Rectal smooth muscle tissue (tissue), 1 donor: Measurements from ENCODE around the gene PTPRN.

ENCODE experiments used
- H3K27ac ChIP-seq: one replicate; pipeline ENCODE4 v1.7.0; 2013; ENCODE audit warnings: low read depth, low read length, inconsistent platforms
- H3K27me3 ChIP-seq: one replicate; pipeline ENCODE4 v1.7.0; 2013; ENCODE audit warnings: low read length; ENCODE audit not compliant: control insufficient read depth, insufficient read depth
- H3K36me3 ChIP-seq: one replicate; pipeline ENCODE4 v1.7.0; 2013; ENCODE audit warnings: low read length; ENCODE audit not compliant: control insufficient read depth, insufficient read depth
- H3K4me1 ChIP-seq: one replicate; pipeline ENCODE4 v1.7.0; 2013; ENCODE audit warnings: low read length; ENCODE audit not compliant: control insufficient read depth, insufficient read depth
- H3K4me3 ChIP-seq: one replicate; pipeline ENCODE4 v1.7.0; 2013; ENCODE audit warnings: low read length
- H3K9ac ChIP-seq: one replicate; pipeline ENCODE4 v1.7.0; 2013; ENCODE audit warnings: low read length

The PTPRN gene

GRCh38 chr2:219251656-219252055 is 57.5 kb downstream of the PTPRN start:
- H3K4me1 ChIP-seq: peaks cover 23% of the 10 kb centered on the region
- peak overlapping the region; percentile 81 for H3K4me3 ChIP-seq
- peaks cover 12% of the 10 kb centered on the region for H3K36me3 ChIP-seq
- no peaks in the 10 kb centered on the region for H3K27me3 ChIP-seq
- no peak overlapping the region for H3K9ac ChIP-seq
- H3K27ac ChIP-seq: no peak overlapping the region

GRCh38 chr2:219250049-219250781 is 59.0 kb downstream of the PTPRN start:
- H3K4me3 ChIP-seq: peak overlapping the region; percentile 3
- H3K27me3 ChIP-seq: no peaks in the 10 kb centered on the region
- H3K4me1 ChIP-seq: peaks cover 28% of the 10 kb centered on the region
- H3K27ac ChIP-seq: peak overlapping the region; percentile 84
- peaks cover 12% of the 10 kb centered on the region for H3K36me3 ChIP-seq
- H3K9ac ChIP-seq: peak overlapping the region; percentile 52

- Histone ChIP-seq H3K36me3 (peaks cover 12% of the 10 kb centered on the region), H3K4me1 (peaks cover 33% of the 10 kb centered on the region), H3K27ac (peak overlapping the region; percentile 84), H3K4me3 (peak overlapping the region; percentile 44), H3K9ac (peak overlapping the region; percentile 52), H3K27me3 (no peaks in the 10 kb centered on the region)
Measured at GRCh38 chr2:219249203-219249980, 59.8 kb downstream of the PTPRN start.

DNA sequence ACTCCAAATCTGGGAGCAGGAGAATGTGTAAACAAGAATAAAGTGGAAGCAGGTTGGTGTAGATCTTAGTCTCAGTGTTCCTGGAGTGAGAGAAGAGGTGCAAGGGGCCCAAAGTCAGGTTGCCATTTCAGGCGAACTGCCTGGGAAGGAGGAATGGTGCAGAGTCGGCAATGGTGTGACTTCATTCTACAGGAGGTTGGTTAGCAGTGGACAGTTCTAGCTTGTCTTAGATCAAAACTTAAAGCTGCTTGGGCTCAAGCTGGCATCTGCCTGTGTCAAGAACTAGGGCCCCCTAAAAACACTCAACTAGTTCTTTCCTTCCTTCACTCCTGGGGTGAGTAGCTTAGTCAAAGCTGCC is 60.4 kb downstream of the PTPRN start:
- H3K4me3 ChIP-seq: peak overlapping the region; percentile 44
- peak overlapping the region; percentile 84 for H3K27ac ChIP-seq
- peaks cover 12% of the 10 kb centered on the region for H3K36me3 ChIP-seq
- H3K4me1 ChIP-seq: peaks cover 33% of the 10 kb centered on the region
- H3K27me3 ChIP-seq: no peaks in the 10 kb centered on the region
- peak overlapping the region; percentile 52 for H3K9ac ChIP-seq

DNA sequence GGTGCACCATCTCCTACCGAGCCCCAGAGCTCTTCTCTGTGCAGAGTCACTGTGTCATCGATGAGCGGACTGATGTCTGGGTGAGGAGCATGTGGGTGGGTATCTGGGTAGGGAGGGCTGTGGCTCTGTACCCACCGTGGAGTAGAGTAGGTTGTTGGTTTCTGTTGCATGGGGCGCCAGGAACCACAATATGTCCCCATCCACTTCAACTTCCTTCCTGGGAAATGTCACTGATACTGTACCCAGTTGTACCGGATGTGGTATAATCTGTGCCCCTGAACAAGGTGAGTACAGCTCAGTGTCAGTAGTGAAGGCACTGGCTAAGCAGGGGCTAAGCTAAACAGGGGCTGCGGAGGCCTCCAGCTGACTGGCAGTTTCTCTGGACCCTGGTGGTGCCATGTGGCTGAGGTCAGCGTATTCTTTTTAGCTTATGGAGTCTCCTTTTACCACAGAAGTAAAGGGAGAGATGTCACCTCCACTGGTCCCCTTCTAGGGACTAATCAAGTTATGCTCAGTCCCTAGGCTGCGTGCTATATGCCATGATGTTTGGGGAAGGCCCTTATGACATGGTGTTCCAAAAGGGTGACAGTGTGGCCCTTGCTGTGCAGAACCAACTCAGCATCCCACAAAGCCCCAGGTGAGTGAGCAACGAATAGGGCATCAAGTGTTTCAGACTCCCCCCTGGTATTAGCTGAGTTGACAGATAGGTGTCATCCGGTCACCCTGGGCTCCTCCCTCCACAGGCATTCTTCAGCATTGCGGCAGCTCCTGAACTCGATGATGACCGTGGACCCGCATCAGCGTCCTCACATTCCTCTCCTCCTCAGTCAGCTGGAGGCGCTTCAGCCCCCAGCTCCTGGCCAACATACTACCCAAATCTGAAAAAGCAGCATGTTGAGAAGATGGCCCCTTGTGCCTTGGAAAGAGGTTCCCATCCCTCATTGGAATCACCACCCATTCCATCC is 61.2 kb downstream of the PTPRN start:
- no peak overlapping the region for H3K27ac ChIP-seq
- H3K4me3 ChIP-seq: peak overlapping the region; percentile 16
- peaks cover 33% of the 10 kb centered on the region for H3K4me1 ChIP-seq
- peaks cover 12% of the 10 kb centered on the region for H3K36me3 ChIP-seq
- no peaks in the 10 kb centered on the region for H3K27me3 ChIP-seq
- H3K9ac ChIP-seq: no peak overlapping the region

GRCh38 chr2:219246559-219246958 is 62.6 kb downstream of the PTPRN start:
- H3K4me3 ChIP-seq: no peak overlapping the region
- no peaks in the 10 kb centered on the region for H3K27me3 ChIP-seq
- H3K9ac ChIP-seq: no peak overlapping the region
- H3K4me1 ChIP-seq: peaks cover 28% of the 10 kb centered on the region
- no peak overlapping the region for H3K27ac ChIP-seq
- peaks cover 12% of the 10 kb centered on the region for H3K36me3 ChIP-seq

DNA sequence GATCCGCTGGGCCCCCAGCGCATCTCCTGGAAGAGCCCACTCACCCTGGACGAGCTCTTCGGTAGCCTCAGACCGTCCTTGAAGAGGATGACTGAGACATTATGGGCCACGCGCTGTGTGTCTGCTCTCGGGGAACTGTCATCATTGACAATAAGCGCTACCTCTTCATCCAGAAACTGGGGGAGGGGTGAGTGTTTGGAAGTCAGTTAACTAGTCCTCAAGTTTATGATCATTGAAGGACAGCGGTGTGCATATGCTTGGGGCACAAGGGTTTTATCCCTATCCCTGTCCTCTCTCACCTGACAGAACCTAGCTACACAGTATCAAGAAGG is 63.3 kb downstream of the PTPRN start:
- Histone ChIP-seq H3K9ac (peak overlapping the region; percentile 92), H3K27me3 (no peaks in the 10 kb centered on the region), H3K4me3 (peak overlapping the region; percentile 85), H3K27ac (peak overlapping the region; percentile 94), H3K36me3 (peaks cover 6% of the 10 kb centered on the region), H3K4me1 (peaks cover 28% of the 10 kb centered on the region)

DNA sequence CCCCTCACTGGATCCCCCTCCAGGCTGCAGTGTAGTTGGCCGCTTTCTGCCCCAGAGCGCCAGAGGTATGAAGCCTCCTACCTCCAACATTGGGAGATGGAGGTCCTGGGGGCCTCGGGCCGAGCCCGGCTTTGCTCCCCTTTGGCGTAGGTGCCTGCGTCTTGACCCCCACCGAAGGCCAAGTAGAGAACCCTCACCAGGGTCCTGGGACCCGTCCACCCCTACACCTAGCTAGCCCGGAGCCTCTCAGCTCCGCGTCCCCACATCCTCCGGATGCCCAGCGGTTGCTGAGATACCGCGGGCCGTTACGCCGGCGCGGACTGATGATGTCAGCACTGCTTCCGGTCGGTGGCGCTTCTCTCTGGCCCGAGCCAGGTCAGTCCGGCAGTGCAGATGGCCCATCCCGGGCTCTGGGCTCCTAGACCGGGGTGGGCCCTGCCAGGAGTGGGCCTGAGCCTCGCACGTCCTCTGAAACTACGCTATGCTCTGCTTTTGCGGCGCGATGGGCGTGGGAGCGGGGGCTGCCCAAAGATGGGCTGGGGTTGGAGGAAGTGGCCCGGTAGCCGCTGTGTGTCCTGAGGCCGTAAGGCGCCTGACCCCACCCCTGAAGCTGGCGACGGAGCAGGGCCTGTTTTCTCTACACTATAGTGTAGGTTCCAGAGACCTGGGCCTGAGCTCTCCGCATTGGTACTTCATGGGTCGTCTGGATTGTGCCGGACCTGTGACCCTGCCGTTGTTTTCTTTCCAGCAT is 63.9 kb downstream of the PTPRN start, which contains the start of the genes GLB1L and STK16:
GLB1L (minus strand) TSS at position 297 of the 751 bp plus-strand sequence. CDS start 1,871 bp downstream, outside the sequence.
STK16 (plus strand) TSS at position 332 of the 751 bp plus-strand sequence. CDS start 521 bp downstream, outside the sequence.
- Histone ChIP-seq H3K27ac (peak within 1 kb of the TSS; percentile 94), H3K9ac (peak within 1 kb of the TSS; percentile 92), H3K36me3 (peaks cover 3% of the 10 kb centered on the region), H3K4me1 (peaks cover 24% of the 10 kb centered on the region), H3K4me3 (peak within 1 kb of the TSS; percentile 85), H3K27me3 (no peaks in the 10 kb centered on the region)

DNA sequence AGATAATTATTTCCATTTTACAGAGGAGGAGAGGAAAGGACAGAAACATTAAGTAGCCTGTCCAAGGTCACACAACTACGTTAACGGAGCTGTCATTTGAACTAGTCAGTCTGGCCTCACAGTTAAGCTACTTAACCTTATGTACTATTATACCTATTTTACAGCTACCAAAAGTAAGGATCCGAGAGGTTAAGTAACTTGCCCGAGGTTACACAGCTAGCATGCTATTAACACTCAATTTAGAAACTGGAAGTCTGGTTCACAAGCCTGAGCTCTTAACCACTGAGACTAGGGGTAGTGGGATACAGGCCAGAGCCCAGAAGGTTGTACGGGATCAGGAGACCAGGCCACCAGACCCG is 64.4 kb downstream of the PTPRN start:
- Histone ChIP-seq H3K4me1 (peaks cover 19% of the 10 kb centered on the region), H3K4me3 (peak overlapping the region; percentile 85), H3K27me3 (no peaks in the 10 kb centered on the region), H3K9ac (peak overlapping the region; percentile 68), H3K27ac (peak overlapping the region; percentile 94), H3K36me3 (no peaks in the 10 kb centered on the region)

GRCh38 chr2:219243291-219243761 is 65.9 kb downstream of the PTPRN start:
- H3K4me1 ChIP-seq: peaks cover 10% of the 10 kb centered on the region
- H3K4me3 ChIP-seq: peak overlapping the region; percentile 57
- peaks cover under 1% of the 10 kb centered on the region for H3K36me3 ChIP-seq
- H3K27ac ChIP-seq: peak overlapping the region; percentile 3
- H3K27me3 ChIP-seq: no peaks in the 10 kb centered on the region
- H3K9ac ChIP-seq: no peak overlapping the region
